Hematopoietic multipotent progenitor cell treated with erythropoietin and hydrocortisone succinate and interleukin-3 and kit ligand, for 4 days (in vitro differentiated cells): ENCODE measurements around the gene CHPT1.
"Not testable (repeated sequence)": the region's sequence is repeated elsewhere in the genome, so short reads cannot be mapped to it uniquely, and the experiment has no call there.

Experiments used
- DNase-seq: peaks from one replicate; pipeline ENCODE4 v3.0.0-alpha.2; 2015

The CHPT1 gene

GRCh38 chr12:101697197-101697929 lies at the start of gene CHPT1:
Gene CHPT1 (plus strand): TSS chr12:101697640. CDS start chr12:101697862, 222 bp downstream.
- DNase-seq: peak; percentile 96

- no peak for DNase-seq
Observed at GRCh38 chr12:101647711-101648110, 49.7 kb upstream of the CHPT1 start.

- DNase-seq: no peak
Observed at GRCh38 chr12:101648195-101648594, 49.2 kb upstream of the CHPT1 start.

- DNase-seq: no peak
Observed at GRCh38 chr12:101650346-101651117, 46.9 kb upstream of the CHPT1 start.

- DNase-seq: peak; percentile 53
Observed at GRCh38 chr12:101653030-101653429, 44.4 kb upstream of the CHPT1 start.

DNA sequence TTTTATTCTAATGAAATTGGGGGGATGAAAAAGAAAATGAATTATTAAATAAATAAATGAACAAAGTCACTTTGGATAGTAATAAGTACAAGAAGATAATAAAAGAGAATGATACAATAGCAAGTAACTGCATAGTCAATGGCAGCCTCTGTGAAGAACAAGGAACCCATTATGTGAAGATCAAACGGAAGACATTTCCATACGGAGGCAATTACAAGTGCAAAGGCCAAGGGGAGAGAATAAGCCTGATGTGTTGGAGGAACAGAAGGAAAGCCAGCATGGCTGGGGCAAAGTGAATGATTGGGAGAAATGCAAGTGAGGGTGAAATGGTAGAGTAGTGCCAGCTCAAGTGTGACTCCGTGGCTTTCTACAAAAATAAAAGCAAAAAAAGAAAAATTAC lies 43.9 kb upstream of the CHPT1 start:
- DNase-seq: no peak

- DNase-seq: no peak
Observed at GRCh38 chr12:101654442-101654841, 43.0 kb upstream of the CHPT1 start.

DNA sequence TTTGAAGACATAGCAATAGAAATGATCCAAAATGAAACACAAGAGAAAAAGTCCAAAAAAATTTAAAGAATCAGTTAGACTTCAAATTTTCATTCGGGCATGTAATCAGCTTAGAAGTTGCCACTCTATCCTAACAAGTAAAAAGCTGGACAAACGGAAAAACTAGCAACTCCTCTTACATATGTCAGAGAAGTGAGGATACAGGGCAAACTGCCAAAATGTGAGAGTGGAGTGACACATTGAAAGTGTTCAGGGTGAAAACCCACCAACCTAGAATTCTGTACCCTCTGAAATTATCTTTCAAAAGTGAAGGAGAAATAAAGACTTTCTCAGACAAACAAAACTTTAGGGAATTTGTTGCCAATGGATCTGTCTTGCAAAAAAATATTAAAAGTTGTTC lies 42.0 kb upstream of the CHPT1 start:
- no peak for DNase-seq

DNA sequence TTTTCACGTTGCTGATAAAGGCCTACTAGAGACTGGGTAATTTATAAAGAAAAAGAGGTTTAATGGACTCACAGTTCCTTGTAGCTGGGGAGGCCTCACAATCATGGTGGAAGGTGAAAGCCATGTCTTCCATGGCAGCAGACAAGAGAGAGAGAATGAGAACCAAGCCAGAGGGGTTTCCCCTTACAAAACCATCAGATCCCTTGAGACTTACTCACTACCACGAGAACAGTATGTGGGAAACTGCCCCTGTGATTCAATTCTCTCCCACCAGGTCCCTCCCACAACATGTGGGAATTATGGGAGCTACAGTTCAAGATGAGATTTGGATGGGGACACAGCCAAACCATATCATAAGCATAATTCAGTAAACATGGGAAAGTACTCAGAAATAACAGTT lies 36.8 kb upstream of the CHPT1 start:
- DNase-seq: not testable (repeated sequence)

DNA sequence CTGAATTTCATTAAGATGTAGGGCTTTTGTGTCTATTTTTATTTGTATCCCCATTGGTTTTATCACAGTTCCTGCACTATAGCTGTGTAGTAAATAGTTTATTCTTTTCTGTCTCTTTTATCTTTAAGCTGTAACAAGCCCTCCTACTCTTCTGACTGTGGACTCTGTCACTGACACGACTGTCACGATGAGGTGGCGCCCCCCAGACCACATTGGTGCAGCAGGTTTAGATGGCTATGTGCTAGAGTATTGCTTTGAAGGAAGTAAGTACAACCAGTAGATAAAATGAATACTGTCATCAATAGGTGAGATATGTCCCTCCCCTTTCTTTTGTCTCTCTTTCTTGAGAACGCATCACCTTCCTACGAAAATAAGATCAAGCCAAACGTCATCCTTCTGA lies 34.1 kb upstream of the CHPT1 start:
- DNase-seq: no peak

DNA sequence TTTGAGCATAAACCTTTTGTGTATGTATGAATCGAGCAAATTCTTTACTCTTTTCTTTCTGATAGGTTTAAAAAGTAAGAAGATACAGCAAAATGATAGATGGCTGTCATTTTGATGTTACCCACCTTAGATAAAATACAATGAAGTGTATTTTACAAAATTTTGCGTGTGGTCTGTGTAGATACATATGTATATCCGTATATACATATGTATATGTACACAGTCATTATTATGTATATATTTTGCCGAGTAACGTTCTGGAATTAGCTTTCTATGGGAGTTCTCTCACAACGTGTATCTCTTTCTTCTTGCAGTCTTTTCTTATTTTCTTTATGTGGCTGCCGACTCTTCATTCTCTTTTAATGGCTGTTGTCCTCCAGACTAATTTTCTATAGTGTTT lies 32.4 kb upstream of the CHPT1 start:
- DNase-seq: no peak

DNA sequence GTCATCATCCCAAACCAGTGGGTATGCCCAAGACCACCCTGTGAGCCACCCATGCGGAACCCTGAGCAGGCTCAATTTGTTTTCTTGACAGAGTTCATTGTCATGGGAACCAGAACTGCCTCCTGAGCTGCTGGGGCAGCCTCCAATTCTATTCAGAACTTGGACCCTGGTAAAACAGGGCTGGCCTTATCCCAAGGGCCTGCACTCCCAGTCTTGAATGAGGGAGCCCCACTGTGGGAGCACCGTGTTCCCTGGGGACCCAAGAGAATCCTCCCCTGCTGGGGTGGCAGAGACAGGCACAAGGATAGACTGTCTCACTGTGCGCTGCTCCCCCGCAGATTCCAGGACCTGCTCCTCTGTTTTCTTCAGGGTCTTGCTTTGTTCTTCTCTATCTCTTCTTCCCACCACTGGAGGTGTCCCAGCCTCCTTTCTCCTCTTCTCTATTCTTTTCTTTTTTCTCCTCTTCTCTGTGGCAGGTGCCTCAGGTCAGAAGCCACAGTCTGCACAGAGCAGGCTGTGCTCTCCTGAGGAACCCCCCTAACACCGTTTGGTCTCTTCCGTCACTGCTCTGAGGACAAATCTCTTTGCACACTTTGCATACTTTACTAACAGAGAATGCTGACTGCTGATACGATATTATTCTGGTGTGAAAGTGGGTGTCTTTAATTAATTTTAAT lies 31.2 kb upstream of the CHPT1 start:
- DNase-seq: no peak

DNA sequence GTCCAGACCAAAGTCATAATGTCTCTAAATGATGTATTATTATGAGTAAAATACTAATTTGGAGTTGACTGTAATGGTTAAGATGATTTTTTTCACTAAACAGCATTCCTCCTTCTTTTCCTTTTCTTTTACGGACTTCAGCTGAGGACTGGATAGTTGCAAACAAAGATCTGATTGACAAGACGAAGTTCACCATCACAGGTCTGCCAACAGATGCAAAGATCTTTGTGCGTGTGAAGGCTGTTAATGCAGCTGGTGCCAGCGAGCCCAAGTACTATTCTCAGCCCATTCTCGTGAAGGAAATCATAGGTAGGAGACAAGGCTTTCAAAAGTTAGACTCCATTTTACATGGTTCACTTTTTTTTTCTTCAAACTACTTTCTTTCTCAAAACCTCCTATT lies 29.8 kb upstream of the CHPT1 start:
- no peak for DNase-seq

DNA sequence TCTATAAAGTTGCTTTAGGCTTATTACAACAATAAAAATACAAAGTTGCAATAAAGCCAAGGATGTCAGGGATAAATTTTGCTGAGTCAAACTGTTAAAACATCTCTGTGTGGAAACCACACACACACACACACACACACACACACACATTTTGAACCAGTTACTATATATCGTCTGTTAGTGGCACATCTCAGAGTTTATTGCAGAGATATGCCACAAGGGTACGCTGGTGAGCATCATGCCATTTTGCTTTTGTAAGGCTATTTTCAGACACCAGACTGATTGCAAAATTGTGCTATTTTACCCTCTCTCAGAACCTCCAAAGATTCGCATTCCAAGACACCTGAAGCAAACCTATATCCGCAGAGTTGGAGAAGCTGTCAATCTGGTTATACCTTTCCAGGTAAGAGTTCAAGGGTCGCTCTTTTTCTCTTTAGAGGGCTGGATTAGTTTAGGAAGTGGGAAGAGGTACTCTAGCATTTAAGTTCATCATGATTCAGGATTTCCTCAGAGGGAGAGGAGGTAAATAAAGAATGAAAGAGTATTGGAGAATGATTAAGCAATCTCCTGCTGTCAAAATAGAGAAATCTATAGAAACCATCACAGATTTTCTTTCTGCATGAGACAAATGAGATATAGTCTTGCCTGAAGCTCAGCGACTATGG lies 27.3 kb upstream of the CHPT1 start:
- DNase-seq: peak; percentile 84

DNA sequence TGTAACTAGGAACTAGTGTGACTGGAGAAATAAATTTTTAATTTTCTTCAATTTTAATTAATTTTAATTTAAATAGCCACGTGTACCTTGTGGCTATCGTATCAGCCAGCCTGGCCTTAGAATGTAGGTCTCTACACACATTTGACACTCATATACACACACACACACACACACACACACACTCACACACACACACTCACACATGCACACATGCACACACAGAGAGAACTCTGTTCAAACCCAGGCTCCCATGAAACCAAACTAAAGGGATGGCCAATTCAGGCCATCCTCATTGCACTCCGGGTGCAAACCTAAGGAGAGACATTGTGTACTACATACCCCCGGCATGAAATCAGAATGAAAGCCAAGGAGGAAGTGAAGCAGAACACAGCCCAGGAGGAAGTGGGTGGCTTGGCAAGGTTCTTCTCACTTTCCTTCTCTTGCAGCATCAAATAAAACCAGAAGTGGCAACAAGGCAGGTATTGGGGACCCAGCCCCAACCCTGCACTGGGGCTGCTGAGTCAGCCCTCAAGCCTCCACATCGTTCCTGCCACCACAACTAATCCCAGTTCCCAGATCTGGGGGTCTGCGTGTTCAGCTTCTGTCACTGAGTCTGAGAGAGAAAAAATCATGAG lies 26.2 kb upstream of the CHPT1 start:
- peak; percentile 80 for DNase-seq

DNA sequence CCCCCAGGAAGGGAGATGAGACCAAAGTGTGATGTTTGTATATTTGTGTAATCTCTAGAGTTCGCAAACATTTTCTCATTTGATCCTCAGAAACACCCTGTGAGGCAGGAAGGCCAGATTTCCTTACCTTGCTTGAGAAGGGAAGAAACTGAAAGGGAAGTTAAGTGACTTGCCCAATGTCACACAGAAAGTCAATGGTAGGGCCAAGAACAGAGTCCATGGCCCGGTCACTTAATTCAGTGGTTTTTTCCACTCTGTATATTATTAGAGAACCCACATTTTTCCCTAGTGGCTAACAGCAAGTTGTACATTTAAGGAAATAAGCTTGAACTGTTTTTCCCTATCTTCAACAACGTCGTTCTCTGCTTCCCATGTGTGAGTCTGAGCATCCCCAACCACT lies 25.6 kb upstream of the CHPT1 start:
- no peak for DNase-seq

- no peak for DNase-seq
Observed at GRCh38 chr12:101675555-101675954, 21.9 kb upstream of the CHPT1 start.

GRCh38 chr12:101676497-101676896 lies 20.9 kb upstream of the CHPT1 start:
- DNase-seq: not testable (repeated sequence)

- DNase-seq: no peak
Observed at GRCh38 chr12:101678081-101678480, 19.4 kb upstream of the CHPT1 start.

DNA sequence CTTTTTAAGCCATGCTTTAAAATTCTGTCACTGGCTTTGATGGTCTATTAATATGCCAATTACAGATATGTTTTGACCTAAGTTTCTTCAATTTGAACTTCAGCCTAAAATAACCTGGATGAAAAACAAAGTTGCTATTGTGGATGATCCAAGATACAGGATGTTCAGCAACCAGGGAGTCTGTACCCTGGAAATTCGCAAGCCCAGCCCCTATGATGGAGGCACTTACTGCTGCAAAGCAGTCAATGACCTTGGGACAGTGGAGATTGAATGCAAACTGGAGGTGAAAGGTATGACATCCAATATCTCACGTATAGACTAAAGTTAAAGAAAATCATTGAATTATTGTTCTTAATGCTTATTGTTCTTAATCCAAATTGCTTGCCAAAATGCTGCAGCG lies 17.2 kb upstream of the CHPT1 start:
- no peak for DNase-seq

GRCh38 chr12:101680647-101681046 lies 16.8 kb upstream of the CHPT1 start:
- no peak for DNase-seq

DNA sequence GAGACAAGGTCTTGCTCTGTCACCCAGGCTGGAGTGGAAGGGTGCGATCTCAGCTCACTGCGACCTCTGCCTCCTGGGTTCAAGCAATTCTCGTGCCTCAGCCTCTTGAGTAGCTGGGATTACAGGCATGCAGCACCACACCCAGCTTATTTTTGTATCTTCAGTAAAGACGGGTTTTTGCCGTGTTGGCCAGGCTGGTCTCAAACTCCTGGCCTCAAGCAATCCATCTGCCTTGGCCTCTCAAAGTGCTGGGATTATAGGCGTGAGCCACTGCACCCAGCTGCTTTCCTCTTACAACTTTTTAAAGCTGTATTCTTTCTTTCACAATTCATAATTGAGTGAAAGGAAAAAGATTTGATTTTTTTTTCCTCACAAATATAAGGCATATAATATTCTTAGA lies 15.8 kb upstream of the CHPT1 start:
- DNase-seq: not testable (repeated sequence)

- DNase-seq: no peak
Observed at GRCh38 chr12:101685092-101685491, 12.3 kb upstream of the CHPT1 start.
